K562 (cell line): ENCODE results near the gene UBE2D2. TPM values are rescaled to one million over a fixed set of nuclear protein-coding genes. Genes with fewer than 3 reads are reported as not detected.

Source experiments
- DMBX1 ChIP-seq: fragments of 250-450 bp; sonication (Bioruptor Pico); IDR thresholded peaks from 2 replicates; pipeline ENCODE4 v1.8.0; 2022; ENCODE audit warnings: inconsistent platforms, mild to moderate bottlenecking, moderate library complexity, borderline replicate concordance
- EGR1 ChIP-seq: fragments of 450-650 bp; conservative IDR thresholded peaks from 2 replicates; pipeline ENCODE4 v1.6.1; 2017; ENCODE audit warnings: mild to moderate bottlenecking
- HCFC1 ChIP-seq: IDR thresholded peaks from 2 replicates; pipeline ENCODE4 v1.6.1; 2012; ENCODE audit warnings: low read depth, low read length, improper control_type of control experiment
- HDAC2 ChIP-seq: fragments of 450-650 bp; IDR thresholded peaks from 2 replicates; pipeline ENCODE4 v1.6.1; 2016; ENCODE audit warnings: mild to moderate bottlenecking
- ILF3 ChIP-seq: fragments of 450-650 bp; IDR thresholded peaks from 2 replicates; pipeline ENCODE4 v1.6.1; 2018; ENCODE audit warnings: antibody characterized with exemption, mild to moderate bottlenecking, moderate library complexity, borderline replicate concordance
- LARP7 ChIP-seq: fragments of 450-650 bp; IDR thresholded peaks from 2 replicates; pipeline ENCODE4 v1.6.1; 2016
- SMARCA5 ChIP-seq: fragments of 450-650 bp; IDR thresholded peaks from 2 replicates; pipeline ENCODE4 v1.6.1; 2016
- SPI1 ChIP-seq: IDR thresholded peaks from 2 replicates; pipeline ENCODE4 v1.6.1; 2011; ENCODE audit warnings: low read depth, low read length, control low read depth, borderline replicate concordance
- TAF9B ChIP-seq: fragments of 450-650 bp; IDR thresholded peaks from 2 replicates; pipeline ENCODE4 v1.6.1; 2018; ENCODE audit warnings: mild to moderate bottlenecking; ENCODE audit not compliant: partially characterized antibody
- TSC22D4 ChIP-seq: fragments of 450-650 bp; IDR thresholded peaks from 2 replicates; pipeline ENCODE4 v1.6.1; 2016; ENCODE audit warnings: missing genetic modification characterization, missing biosample characterization, control low read depth
- ZNF217 ChIP-seq: sonication (generic); formaldehyde crosslinking; IDR thresholded peaks from 2 replicates; pipeline ENCODE4 v1.8.0; 2022; ENCODE audit warnings: mild to moderate bottlenecking, missing genetic modification reagents
- ZNF408 ChIP-seq: fragments of 250-450 bp; sonication (Bioruptor Pico); IDR thresholded peaks from 2 replicates; pipeline ENCODE4 v1.4.0; 2020; ENCODE audit warnings: low read depth, mild to moderate bottlenecking, moderate library complexity
- polyA plus RNA-seq, 8 experiments: library from polyadenylated mRNA; depleted of rRNA in 4 of 8; stranded (reverse) in 5 of 8; unstranded in 3 of 8; fragments of >200 nt; fragmentation: Nextera tagmentation in 2 of 8; fragmentation: Illumina TruSeq in 1 of 8; extraction: Ambion mirVana in 2 of 8; extraction: Trizol in 1 of 8; gene quantifications; 2 replicates each; pipeline versions ENCODE4 v1.2.1 to v1.2.3, GENCODE V29; 2011 to 2014; ENCODE audit warnings: inconsistent platforms in 1 of 8, missing spikeins in 1 of 8
- total RNA-seq, 7 experiments: library from RNA; depleted of rRNA in 6 of 7; stranded (reverse); fragments of >200 nt in 6 of 7; fragmentation: Illumina TruSeq in 2 of 7; extraction: Trizol in 2 of 7; gene quantifications; 2 replicates each; pipeline versions ENCODE4 v1.2.1 to v1.2.3, GENCODE V29; 2011 to 2021; ENCODE audit warnings: low replicate concordance in 1 of 7
- TF ChIP-seq, protein P1 (sequence below): fragments of 200-400 bp; formaldehyde crosslinking; IDR thresholded peaks from 2 replicates; pipeline ENCODE4 v1.6.1; 2017; ENCODE audit warnings: mild to moderate bottlenecking, low read depth, low read length, moderate library complexity
- TF ChIP-seq, protein P2 (sequence below): fragments of 450-650 bp; IDR thresholded peaks from 2 replicates; pipeline ENCODE4 v1.6.1; 2017; ENCODE audit warnings: antibody characterized with exemption, mild to moderate bottlenecking
- TF ChIP-seq, protein P3 (sequence below): sonication (generic); formaldehyde crosslinking; IDR thresholded peaks from 2 replicates; pipeline ENCODE4 v1.8.1; 2023; ENCODE audit warnings: missing genetic modification reagents, mild to moderate bottlenecking, borderline replicate concordance

UBE2D2 gene
- total and polyA plus RNA-seq, 9 of the 15 experiments (the other 6 are each of a cell fraction or from before 2014, with no cell fraction given): 53.6 to 198 (median 122) TPM

GRCh38 chr5:139651853-139652787 lies 91.0 kb downstream of the UBE2D2 start (continued):
- TF ChIP-seq, protein P1, sequence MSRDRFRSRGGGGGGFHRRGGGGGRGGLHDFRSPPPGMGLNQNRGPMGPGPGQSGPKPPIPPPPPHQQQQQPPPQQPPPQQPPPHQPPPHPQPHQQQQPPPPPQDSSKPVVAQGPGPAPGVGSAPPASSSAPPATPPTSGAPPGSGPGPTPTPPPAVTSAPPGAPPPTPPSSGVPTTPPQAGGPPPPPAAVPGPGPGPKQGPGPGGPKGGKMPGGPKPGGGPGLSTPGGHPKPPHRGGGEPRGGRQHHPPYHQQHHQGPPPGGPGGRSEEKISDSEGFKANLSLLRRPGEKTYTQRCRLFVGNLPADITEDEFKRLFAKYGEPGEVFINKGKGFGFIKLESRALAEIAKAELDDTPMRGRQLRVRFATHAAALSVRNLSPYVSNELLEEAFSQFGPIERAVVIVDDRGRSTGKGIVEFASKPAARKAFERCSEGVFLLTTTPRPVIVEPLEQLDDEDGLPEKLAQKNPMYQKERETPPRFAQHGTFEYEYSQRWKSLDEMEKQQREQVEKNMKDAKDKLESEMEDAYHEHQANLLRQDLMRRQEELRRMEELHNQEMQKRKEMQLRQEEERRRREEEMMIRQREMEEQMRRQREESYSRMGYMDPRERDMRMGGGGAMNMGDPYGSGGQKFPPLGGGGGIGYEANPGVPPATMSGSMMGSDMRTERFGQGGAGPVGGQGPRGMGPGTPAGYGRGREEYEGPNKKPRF: no peak
- TF ChIP-seq DMBX1 (CRISPR knock-in tag) (no peak), HDAC2 (0 out of 2 replicates have a peak, but pooled peaks have one; percentile 30), HCFC1 (no peak), LARP7 (no peak), TAF9B (no peak), SMARCA5 (0 out of 2 replicates have a peak, but pooled peaks have one; percentile 15), SPI1 (no peak), TSC22D4 (tag) (no peak), ILF3 (no peak), EGR1 (no peak; the same call in 1 of the 2 replicates), ZNF217 (no peak), ZNF408 (CRISPR knock-in tag) (no peak)
- TF ChIP-seq, protein P2, sequence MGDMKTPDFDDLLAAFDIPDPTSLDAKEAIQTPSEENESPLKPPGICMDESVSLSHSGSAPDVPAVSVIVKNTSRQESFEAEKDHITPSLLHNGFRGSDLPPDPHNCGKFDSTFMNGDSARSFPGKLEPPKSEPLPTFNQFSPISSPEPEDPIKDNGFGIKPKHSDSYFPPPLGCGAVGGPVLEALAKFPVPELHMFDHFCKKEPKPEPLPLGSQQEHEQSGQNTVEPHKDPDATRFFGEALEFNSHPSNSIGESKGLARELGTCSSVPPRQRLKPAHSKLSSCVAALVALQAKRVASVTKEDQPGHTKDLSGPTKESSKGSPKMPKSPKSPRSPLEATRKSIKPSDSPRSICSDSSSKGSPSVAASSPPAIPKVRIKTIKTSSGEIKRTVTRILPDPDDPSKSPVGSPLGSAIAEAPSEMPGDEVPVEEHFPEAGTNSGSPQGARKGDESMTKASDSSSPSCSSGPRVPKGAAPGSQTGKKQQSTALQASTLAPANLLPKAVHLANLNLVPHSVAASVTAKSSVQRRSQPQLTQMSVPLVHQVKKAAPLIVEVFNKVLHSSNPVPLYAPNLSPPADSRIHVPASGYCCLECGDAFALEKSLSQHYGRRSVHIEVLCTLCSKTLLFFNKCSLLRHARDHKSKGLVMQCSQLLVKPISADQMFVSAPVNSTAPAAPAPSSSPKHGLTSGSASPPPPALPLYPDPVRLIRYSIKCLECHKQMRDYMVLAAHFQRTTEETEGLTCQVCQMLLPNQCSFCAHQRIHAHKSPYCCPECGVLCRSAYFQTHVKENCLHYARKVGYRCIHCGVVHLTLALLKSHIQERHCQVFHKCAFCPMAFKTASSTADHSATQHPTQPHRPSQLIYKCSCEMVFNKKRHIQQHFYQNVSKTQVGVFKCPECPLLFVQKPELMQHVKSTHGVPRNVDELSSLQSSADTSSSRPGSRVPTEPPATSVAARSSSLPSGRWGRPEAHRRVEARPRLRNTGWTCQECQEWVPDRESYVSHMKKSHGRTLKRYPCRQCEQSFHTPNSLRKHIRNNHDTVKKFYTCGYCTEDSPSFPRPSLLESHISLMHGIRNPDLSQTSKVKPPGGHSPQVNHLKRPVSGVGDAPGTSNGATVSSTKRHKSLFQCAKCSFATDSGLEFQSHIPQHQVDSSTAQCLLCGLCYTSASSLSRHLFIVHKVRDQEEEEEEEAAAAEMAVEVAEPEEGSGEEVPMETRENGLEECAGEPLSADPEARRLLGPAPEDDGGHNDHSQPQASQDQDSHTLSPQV: no peak
- TF ChIP-seq, protein P3, sequence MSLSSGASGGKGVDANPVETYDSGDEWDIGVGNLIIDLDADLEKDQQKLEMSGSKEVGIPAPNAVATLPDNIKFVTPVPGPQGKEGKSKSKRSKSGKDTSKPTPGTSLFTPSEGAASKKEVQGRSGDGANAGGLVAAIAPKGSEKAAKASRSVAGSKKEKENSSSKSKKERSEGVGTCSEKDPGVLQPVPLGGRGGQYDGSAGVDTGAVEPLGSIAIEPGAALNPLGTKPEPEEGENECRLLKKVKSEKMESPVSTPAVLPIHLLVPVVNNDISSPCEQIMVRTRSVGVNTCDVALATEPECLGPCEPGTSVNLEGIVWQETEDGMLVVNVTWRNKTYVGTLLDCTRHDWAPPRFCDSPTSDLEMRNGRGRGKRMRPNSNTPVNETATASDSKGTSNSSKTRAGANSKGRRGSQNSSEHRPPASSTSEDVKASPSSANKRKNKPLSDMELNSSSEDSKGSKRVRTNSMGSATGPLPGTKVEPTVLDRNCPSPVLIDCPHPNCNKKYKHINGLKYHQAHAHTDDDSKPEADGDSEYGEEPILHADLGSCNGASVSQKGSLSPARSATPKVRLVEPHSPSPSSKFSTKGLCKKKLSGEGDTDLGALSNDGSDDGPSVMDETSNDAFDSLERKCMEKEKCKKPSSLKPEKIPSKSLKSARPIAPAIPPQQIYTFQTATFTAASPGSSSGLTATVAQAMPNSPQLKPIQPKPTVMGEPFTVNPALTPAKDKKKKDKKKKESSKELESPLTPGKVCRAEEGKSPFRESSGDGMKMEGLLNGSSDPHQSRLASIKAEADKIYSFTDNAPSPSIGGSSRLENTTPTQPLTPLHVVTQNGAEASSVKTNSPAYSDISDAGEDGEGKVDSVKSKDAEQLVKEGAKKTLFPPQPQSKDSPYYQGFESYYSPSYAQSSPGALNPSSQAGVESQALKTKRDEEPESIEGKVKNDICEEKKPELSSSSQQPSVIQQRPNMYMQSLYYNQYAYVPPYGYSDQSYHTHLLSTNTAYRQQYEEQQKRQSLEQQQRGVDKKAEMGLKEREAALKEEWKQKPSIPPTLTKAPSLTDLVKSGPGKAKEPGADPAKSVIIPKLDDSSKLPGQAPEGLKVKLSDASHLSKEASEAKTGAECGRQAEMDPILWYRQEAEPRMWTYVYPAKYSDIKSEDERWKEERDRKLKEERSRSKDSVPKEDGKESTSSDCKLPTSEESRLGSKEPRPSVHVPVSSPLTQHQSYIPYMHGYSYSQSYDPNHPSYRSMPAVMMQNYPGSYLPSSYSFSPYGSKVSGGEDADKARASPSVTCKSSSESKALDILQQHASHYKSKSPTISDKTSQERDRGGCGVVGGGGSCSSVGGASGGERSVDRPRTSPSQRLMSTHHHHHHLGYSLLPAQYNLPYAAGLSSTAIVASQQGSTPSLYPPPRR (CRISPR knock-in tag): no peak
